Measurements from ENCODE around the gene PCDH12. TPM values are rescaled to one million over a fixed set of nuclear protein-coding genes. Genes with fewer than 3 reads are reported as not detected.
A peak's percentile ranks its signal among the peaks of the same experiment; 100 is the strongest.

PCDH12 gene
- total RNA-seq, 1 donor from 2014 or later, result not detected

GRCh38 chr5:141920771-141921170 lies 37.2 kb downstream of the PCDH12 start:
- peak overlapping the region; percentile 3 for H3K27ac Mint-ChIP-seq
- no peak for DNase-seq (ENCODE audit: extremely low spot score, unreplicated experiment)
- no peak for TF ChIP-seq CTCF (conservative IDR thresholded peaks at IDR 0.05)
- no peak overlapping the region for H3K4me3 Mint-ChIP-seq
- peaks cover 25% of the 10 kb centered on the region for H3K27me3 Mint-ChIP-seq
- H3K36me3 Mint-ChIP-seq, result peaks cover 8% of the 10 kb centered on the region
- H3K4me1 Mint-ChIP-seq (ENCODE audit: unreplicated experiment), result peaks cover 9% of the 10 kb centered on the region
- H3K9me3 Mint-ChIP-seq, result peaks cover 5% of the 10 kb centered on the region

GRCh38 chr5:141919218-141920119 lies 38.5 kb downstream of the PCDH12 start:
- Mint-ChIP-seq H3K9me3 (peaks cover 5% of the 10 kb centered on the region), H3K4me3 (no peak overlapping the region), H3K27ac (no peak overlapping the region), H3K4me1 (ENCODE audit: unreplicated experiment) (peaks cover 9% of the 10 kb centered on the region), H3K27me3 (peaks cover 38% of the 10 kb centered on the region), H3K36me3 (peaks cover 5% of the 10 kb centered on the region)
- DNase-seq (ENCODE audit: extremely low spot score, unreplicated experiment), result no peak
- TF ChIP-seq CTCF (conservative IDR thresholded peaks at IDR 0.05), result no peak

GRCh38 chr5:141917760-141918159 lies 40.2 kb downstream of the PCDH12 start:
- H3K9me3 Mint-ChIP-seq, result no peaks in the 10 kb centered on the region
- H3K4me3 Mint-ChIP-seq, result no peak overlapping the region
- no peak overlapping the region for H3K27ac Mint-ChIP-seq
- DNase-seq (ENCODE audit: extremely low spot score, unreplicated experiment), result no peak
- peaks cover 52% of the 10 kb centered on the region for H3K27me3 Mint-ChIP-seq
- H3K36me3 Mint-ChIP-seq, result no peaks in the 10 kb centered on the region
- H3K4me1 Mint-ChIP-seq (ENCODE audit: unreplicated experiment), result peaks cover 10% of the 10 kb centered on the region
- TF ChIP-seq CTCF (conservative IDR thresholded peaks at IDR 0.05), result no peak

GRCh38 chr5:141916522-141916921 lies 41.5 kb downstream of the PCDH12 start:
- Mint-ChIP-seq H3K9me3 (no peaks in the 10 kb centered on the region), H3K4me1 (ENCODE audit: unreplicated experiment) (peaks cover 10% of the 10 kb centered on the region), H3K27ac (no peak overlapping the region), H3K4me3 (no peak overlapping the region), H3K27me3 (peaks cover 57% of the 10 kb centered on the region), H3K36me3 (no peaks in the 10 kb centered on the region)
- DNase-seq (ENCODE audit: extremely low spot score, unreplicated experiment), result no peak
- no peak for TF ChIP-seq CTCF (conservative IDR thresholded peaks at IDR 0.05)

- Mint-ChIP-seq H3K4me3 (no peak overlapping the region), H3K27ac (no peak overlapping the region), H3K27me3 (peaks cover 57% of the 10 kb centered on the region), H3K9me3 (no peaks in the 10 kb centered on the region), H3K36me3 (no peaks in the 10 kb centered on the region), H3K4me1 (ENCODE audit: unreplicated experiment) (peaks cover 10% of the 10 kb centered on the region)
- no peak for TF ChIP-seq CTCF (conservative IDR thresholded peaks at IDR 0.05)
- DNase-seq (ENCODE audit: extremely low spot score, unreplicated experiment), result no peak
Observed at GRCh38 chr5:141915881-141916336, 42.1 kb downstream of the PCDH12 start.

Data from type B pancreatic cell (in vitro differentiated cells).